ENCODE results near the gene TNFRSF18. TPM values are rescaled to one million over a fixed set of nuclear protein-coding genes. Genes with fewer than 3 reads are reported as not detected.

Gene TNFRSF18
- total and polyA plus RNA-seq, 2 experiments from 2014 or later = 1.1 to 1.5 TPM

DNA sequence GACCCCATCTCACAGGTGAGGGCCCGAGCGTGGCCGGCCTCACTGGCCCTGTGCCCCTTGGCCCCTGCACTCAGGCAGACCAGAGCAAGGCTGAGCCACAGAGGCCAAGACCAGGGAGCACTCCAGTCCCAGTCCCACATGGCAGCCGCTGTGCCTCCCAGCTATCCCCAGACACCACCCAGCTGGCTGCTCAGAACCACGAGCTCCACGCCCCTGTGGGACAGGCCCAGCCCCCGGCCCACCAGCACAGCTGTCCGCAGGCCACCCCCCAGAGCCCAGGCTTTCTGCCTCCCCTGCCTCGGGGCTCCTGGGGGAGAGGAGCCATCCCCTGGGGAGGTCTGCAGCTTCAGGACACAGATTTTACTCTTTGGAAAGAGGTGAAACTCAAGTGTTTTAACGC lies 49.2 kb upstream of the TNFRSF18 start:
- Mint-ChIP-seq H3K4me1 (peaks cover 24% of the 10 kb centered on the region), H3K36me3 (ENCODE audit: low read depth) (peaks cover 60% of the 10 kb centered on the region), H3K27ac (no peak overlapping the region), H3K4me3 (no peak overlapping the region), H3K27me3 (ENCODE audit: insufficient read depth, low read depth, poor library complexity) (peaks cover 11% of the 10 kb centered on the region), H3K9me3 (no peaks in the 10 kb centered on the region)
- H3K9me2 ChIP-seq (ENCODE audit: insufficient read depth) = no peaks in the 10 kb centered on the region
- no peak overlapping the region for H2AFZ ChIP-seq
- DNase-seq (ENCODE audit: low spot score) (no peak), ATAC-seq (no peak)
- H4K20me1 ChIP-seq (replicated peaks; ENCODE audit: insufficient read depth) = peaks cover 2% of the 10 kb centered on the region
- no peak overlapping the region for H3K27ac ChIP-seq (ENCODE audit: low read depth)
- H3K4me1 ChIP-seq (ENCODE audit: insufficient read depth) = peaks cover 9% of the 10 kb centered on the region
- no peak overlapping the region for H3K4me3 ChIP-seq
- H3K79me2 ChIP-seq (replicated peaks; ENCODE audit: insufficient read depth) = peaks cover 4% of the 10 kb centered on the region; the same call in 1 of the 2 replicates
- H3K27me3 ChIP-seq (ENCODE audit: insufficient read depth) = no peaks in the 10 kb centered on the region
- H3K4me2 ChIP-seq = no peak overlapping the region
- H3K36me3 ChIP-seq (ENCODE audit: insufficient read depth) = peaks cover 6% of the 10 kb centered on the region; the same call in 1 of the 2 replicates
- no peak for TF ChIP-seq POLR2AphosphoS5 (IDR thresholded peaks at IDR 0.05; ENCODE audit: low read depth)
- TF ChIP-seq ZNF331 (CRISPR knock-in tag; IDR thresholded peaks at IDR 0.05; ENCODE audit: low read depth) = no peak
- TF ChIP-seq, protein P1, sequence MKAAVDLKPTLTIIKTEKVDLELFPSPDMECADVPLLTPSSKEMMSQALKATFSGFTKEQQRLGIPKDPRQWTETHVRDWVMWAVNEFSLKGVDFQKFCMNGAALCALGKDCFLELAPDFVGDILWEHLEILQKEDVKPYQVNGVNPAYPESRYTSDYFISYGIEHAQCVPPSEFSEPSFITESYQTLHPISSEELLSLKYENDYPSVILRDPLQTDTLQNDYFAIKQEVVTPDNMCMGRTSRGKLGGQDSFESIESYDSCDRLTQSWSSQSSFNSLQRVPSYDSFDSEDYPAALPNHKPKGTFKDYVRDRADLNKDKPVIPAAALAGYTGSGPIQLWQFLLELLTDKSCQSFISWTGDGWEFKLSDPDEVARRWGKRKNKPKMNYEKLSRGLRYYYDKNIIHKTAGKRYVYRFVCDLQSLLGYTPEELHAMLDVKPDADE (IDR thresholded peaks at IDR 0.05) = no peak
- no peak for TF ChIP-seq NANOG (IDR thresholded peaks at IDR 0.05; ENCODE audit: borderline replicate concordance)
- no peak for TF ChIP-seq EZH2phosphoT487 (IDR thresholded peaks at IDR 0.05; ENCODE audit: unreplicated experiment)
- TF ChIP-seq ZNF114 (CRISPR knock-in tag; IDR thresholded peaks at IDR 0.05) = no peak
- no peak for TF ChIP-seq JUNB (IDR thresholded peaks at IDR 0.05; ENCODE audit: unreplicated experiment)
- TF ChIP-seq, protein P2, sequence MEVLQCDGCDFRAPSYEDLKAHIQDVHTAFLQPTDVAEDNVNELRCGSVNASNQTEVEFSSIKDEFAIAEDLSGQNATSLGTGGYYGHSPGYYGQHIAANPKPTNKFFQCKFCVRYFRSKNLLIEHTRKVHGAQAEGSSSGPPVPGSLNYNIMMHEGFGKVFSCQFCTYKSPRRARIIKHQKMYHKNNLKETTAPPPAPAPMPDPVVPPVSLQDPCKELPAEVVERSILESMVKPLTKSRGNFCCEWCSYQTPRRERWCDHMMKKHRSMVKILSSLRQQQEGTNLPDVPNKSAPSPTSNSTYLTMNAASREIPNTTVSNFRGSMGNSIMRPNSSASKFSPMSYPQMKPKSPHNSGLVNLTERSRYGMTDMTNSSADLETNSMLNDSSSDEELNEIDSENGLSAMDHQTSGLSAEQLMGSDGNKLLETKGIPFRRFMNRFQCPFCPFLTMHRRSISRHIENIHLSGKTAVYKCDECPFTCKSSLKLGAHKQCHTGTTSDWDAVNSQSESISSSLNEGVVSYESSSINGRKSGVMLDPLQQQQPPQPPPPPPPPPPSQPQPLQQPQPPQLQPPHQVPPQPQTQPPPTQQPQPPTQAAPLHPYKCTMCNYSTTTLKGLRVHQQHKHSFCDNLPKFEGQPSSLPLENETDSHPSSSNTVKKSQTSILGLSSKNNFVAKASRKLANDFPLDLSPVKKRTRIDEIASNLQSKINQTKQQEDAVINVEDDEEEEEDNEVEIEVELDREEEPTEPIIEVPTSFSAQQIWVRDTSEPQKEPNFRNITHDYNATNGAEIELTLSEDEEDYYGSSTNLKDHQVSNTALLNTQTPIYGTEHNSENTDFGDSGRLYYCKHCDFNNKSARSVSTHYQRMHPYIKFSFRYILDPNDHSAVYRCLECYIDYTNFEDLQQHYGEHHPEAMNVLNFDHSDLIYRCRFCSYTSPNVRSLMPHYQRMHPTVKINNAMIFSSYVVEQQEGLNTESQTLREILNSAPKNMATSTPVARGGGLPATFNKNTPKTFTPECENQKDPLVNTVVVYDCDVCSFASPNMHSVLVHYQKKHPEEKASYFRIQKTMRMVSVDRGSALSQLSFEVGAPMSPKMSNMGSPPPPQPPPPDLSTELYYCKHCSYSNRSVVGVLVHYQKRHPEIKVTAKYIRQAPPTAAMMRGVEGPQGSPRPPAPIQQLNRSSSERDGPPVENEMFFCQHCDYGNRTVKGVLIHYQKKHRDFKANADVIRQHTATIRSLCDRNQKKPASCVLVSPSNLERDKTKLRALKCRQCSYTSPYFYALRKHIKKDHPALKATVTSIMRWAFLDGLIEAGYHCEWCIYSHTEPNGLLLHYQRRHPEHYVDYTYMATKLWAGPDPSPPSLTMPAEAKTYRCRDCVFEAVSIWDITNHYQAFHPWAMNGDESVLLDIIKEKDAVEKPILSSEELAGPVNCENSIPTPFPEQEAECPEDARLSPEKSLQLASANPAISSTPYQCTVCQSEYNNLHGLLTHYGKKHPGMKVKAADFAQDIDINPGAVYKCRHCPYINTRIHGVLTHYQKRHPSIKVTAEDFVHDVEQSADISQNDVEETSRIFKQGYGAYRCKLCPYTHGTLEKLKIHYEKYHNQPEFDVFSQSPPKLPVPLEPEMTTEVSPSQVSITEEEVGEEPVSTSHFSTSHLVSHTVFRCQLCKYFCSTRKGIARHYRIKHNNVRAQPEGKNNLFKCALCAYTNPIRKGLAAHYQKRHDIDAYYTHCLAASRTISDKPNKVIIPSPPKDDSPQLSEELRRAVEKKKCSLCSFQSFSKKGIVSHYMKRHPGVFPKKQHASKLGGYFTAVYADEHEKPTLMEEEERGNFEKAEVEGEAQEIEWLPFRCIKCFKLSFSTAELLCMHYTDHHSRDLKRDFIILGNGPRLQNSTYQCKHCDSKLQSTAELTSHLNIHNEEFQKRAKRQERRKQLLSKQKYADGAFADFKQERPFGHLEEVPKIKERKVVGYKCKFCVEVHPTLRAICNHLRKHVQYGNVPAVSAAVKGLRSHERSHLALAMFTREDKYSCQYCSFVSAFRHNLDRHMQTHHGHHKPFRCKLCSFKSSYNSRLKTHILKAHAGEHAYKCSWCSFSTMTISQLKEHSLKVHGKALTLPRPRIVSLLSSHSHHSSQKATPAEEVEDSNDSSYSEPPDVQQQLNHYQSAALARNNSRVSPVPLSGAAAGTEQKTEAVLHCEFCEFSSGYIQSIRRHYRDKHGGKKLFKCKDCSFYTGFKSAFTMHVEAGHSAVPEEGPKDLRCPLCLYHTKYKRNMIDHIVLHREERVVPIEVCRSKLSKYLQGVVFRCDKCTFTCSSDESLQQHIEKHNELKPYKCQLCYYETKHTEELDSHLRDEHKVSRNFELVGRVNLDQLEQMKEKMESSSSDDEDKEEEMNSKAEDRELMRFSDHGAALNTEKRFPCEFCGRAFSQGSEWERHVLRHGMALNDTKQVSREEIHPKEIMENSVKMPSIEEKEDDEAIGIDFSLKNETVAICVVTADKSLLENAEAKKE (CRISPR knock-in tag; IDR thresholded peaks at IDR 0.05) = no peak
- no peak for TF ChIP-seq CREB1 (CRISPR knock-in tag; IDR thresholded peaks at IDR 0.05; ENCODE audit: low read depth)
- no peak for TF ChIP-seq EZH2 (IDR thresholded peaks at IDR 0.05; ENCODE audit: low read depth, unreplicated experiment)
- no peak for TF ChIP-seq STAT1 (IDR thresholded peaks at IDR 0.05; ENCODE audit: unreplicated experiment)
- TF ChIP-seq, protein P3, sequence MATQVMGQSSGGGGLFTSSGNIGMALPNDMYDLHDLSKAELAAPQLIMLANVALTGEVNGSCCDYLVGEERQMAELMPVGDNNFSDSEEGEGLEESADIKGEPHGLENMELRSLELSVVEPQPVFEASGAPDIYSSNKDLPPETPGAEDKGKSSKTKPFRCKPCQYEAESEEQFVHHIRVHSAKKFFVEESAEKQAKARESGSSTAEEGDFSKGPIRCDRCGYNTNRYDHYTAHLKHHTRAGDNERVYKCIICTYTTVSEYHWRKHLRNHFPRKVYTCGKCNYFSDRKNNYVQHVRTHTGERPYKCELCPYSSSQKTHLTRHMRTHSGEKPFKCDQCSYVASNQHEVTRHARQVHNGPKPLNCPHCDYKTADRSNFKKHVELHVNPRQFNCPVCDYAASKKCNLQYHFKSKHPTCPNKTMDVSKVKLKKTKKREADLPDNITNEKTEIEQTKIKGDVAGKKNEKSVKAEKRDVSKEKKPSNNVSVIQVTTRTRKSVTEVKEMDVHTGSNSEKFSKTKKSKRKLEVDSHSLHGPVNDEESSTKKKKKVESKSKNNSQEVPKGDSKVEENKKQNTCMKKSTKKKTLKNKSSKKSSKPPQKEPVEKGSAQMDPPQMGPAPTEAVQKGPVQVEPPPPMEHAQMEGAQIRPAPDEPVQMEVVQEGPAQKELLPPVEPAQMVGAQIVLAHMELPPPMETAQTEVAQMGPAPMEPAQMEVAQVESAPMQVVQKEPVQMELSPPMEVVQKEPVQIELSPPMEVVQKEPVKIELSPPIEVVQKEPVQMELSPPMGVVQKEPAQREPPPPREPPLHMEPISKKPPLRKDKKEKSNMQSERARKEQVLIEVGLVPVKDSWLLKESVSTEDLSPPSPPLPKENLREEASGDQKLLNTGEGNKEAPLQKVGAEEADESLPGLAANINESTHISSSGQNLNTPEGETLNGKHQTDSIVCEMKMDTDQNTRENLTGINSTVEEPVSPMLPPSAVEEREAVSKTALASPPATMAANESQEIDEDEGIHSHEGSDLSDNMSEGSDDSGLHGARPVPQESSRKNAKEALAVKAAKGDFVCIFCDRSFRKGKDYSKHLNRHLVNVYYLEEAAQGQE (IDR thresholded peaks at IDR 0.05; ENCODE audit: unreplicated experiment) = no peak
- TF ChIP-seq, protein P4, sequence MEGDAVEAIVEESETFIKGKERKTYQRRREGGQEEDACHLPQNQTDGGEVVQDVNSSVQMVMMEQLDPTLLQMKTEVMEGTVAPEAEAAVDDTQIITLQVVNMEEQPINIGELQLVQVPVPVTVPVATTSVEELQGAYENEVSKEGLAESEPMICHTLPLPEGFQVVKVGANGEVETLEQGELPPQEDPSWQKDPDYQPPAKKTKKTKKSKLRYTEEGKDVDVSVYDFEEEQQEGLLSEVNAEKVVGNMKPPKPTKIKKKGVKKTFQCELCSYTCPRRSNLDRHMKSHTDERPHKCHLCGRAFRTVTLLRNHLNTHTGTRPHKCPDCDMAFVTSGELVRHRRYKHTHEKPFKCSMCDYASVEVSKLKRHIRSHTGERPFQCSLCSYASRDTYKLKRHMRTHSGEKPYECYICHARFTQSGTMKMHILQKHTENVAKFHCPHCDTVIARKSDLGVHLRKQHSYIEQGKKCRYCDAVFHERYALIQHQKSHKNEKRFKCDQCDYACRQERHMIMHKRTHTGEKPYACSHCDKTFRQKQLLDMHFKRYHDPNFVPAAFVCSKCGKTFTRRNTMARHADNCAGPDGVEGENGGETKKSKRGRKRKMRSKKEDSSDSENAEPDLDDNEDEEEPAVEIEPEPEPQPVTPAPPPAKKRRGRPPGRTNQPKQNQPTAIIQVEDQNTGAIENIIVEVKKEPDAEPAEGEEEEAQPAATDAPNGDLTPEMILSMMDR (conservative IDR thresholded peaks at IDR 0.05; ENCODE audit: low read depth in 2 of 2) = no peak
- H3F3A ChIP-seq (replicated peaks; ENCODE audit: low read depth) = peaks cover 11% of the 10 kb centered on the region; the same call in 1 of the 2 replicates
